NCI-H460 (cell line): ENCODE results near the gene SPAAR. TPM values are rescaled to one million over a fixed set of nuclear protein-coding genes. Genes with fewer than 3 reads are reported as not detected.
"Not testable (repeated sequence)": the region's sequence is repeated elsewhere in the genome, so short reads cannot be mapped to it uniquely, and the experiment has no call there.

Source experiments
- DNase-seq: peaks from one replicate; pipeline ENCODE4 v3.0.0-alpha.2; 2016; ENCODE audit warnings: low read depth; ENCODE audit errors: extremely low read depth
- total RNA-seq: library from RNA; depleted of rRNA; stranded (reverse); fragments of >200 nt; shearing (Covaris generic); gene quantifications from 2 replicates; pipeline ENCODE4 v1.2.3, GENCODE V29; 2014

SPAAR gene
- total RNA-seq, 1 experiment from 2014 or later: not detected

GRCh38 chr9:35919212-35920008 is 10.1 kb downstream of the SPAAR start:
- no peak for DNase-seq

GRCh38 chr9:35920051-35920620 is 10.8 kb downstream of the SPAAR start:
- no peak for DNase-seq

GRCh38 chr9:35923598-35923926 is 14.3 kb downstream of the SPAAR start:
- no peak for DNase-seq

- DNase-seq: peak; percentile 64
Measured at GRCh38 chr9:35923927-35924763, 14.9 kb downstream of the SPAAR start.

GRCh38 chr9:35928591-35929452 is 19.5 kb downstream of the SPAAR start:
- DNase-seq: no peak

GRCh38 chr9:35929453-35929718 is 20.1 kb downstream of the SPAAR start:
- DNase-seq: no peak

GRCh38 chr9:35930521-35930920 is 21.2 kb downstream of the SPAAR start:
- no peak for DNase-seq

GRCh38 chr9:35930989-35931388 is 21.7 kb downstream of the SPAAR start:
- DNase-seq: no peak

GRCh38 chr9:35932735-35933134 is 23.4 kb downstream of the SPAAR start:
- DNase-seq: no peak

- DNase-seq: no peak
Measured at GRCh38 chr9:35933550-35934067, 24.3 kb downstream of the SPAAR start.

GRCh38 chr9:35934069-35934468 is 24.8 kb downstream of the SPAAR start:
- not testable (repeated sequence) for DNase-seq

- no peak for DNase-seq
Measured at GRCh38 chr9:35935261-35935660, 26.0 kb downstream of the SPAAR start.

GRCh38 chr9:35935755-35936509 is 26.6 kb downstream of the SPAAR start:
- DNase-seq: no peak

GRCh38 chr9:35937227-35937626 is 27.9 kb downstream of the SPAAR start:
- DNase-seq: no peak

- DNase-seq: no peak
Measured at GRCh38 chr9:35938474-35939356, 29.4 kb downstream of the SPAAR start.

GRCh38 chr9:35939679-35940250 is 30.5 kb downstream of the SPAAR start:
- DNase-seq: no peak

GRCh38 chr9:35940458-35941407 is 31.4 kb downstream of the SPAAR start:
- DNase-seq: no peak
